WTC11 (cell line): ENCODE results near the gene ID3. TPM values are rescaled to one million over a fixed set of nuclear protein-coding genes. Genes with fewer than 3 reads are reported as not detected.

ENCODE experiments used
- ATAC-seq: fragments of 200-7000 bp; cut with Tn5 transposase; 2 replicates; pipeline ENCODE4 v1.10.0; 2021; ENCODE audit warnings: mild to moderate bottlenecking, moderate library complexity
- CTCF ChIA-PET: fragments of 300-600 bp; sonication (Branson Sonifier 250); formaldehyde crosslinking; loops from one replicate; lab custom pipeline; 2021; ENCODE audit warnings: antibody characterized with exemption; lab: Charles Lee
- POLR2A ChIA-PET: fragments of 350-600 bp; sonication (Branson Sonifier 250); formaldehyde crosslinking; loops from one replicate; lab custom pipeline; 2021; ENCODE audit warnings: antibody characterized with exemption; lab: Charles Lee
- DNase-seq: peaks from one replicate; pipeline ENCODE4 v3.0.0; 2021; ENCODE audit warnings: low spot score
- H3K27ac Mint-ChIP-seq: 2 replicates; pipeline ENCODE4 v1.8.0; 2021; ENCODE audit warnings: mixed read lengths
- H3K27me3 Mint-ChIP-seq: 2 replicates; pipeline ENCODE4 v1.8.0; 2021; ENCODE audit warnings: low read depth, mild to moderate bottlenecking, moderate library complexity, mixed read lengths
- H3K36me3 Mint-ChIP-seq: 2 replicates; pipeline ENCODE4 v1.8.0; 2021; ENCODE audit warnings: mixed read lengths
- H3K4me1 Mint-ChIP-seq: 2 replicates; pipeline ENCODE4 v1.8.0; 2022; ENCODE audit warnings: mixed read lengths
- H3K4me3 Mint-ChIP-seq: 2 replicates; pipeline ENCODE4 v1.8.0; 2021; ENCODE audit warnings: mild to moderate bottlenecking, moderate library complexity, mixed read lengths
- H3K9me3 Mint-ChIP-seq: 2 replicates; pipeline ENCODE4 v1.8.0; 2021; ENCODE audit warnings: mixed read lengths
- EMX1 ChIP-seq: fragments of 250-450 bp; sonication (Bioruptor Pico); IDR thresholded peaks from 2 replicates; pipeline ENCODE4 v1.8.0; 2021; ENCODE audit warnings: mild to moderate bottlenecking
- ESRRA ChIP-seq: sonication (generic); formaldehyde crosslinking; IDR thresholded peaks from 2 replicates; pipeline ENCODE4 v1.8.1; 2022; ENCODE audit warnings: mild to moderate bottlenecking, missing genetic modification reagents, borderline replicate concordance
- FOXK1 ChIP-seq: sonication (generic); formaldehyde crosslinking; IDR thresholded peaks from 2 replicates; pipeline ENCODE4 v1.8.0; 2022; ENCODE audit warnings: mild to moderate bottlenecking, moderate library complexity, missing genetic modification reagents
- JAZF1 ChIP-seq: fragments of 250-450 bp; sonication (Bioruptor Pico); IDR thresholded peaks from 2 replicates; pipeline ENCODE4 v1.9.0; 2021; ENCODE audit warnings: moderate library complexity, mild to moderate bottlenecking, inconsistent platforms
- KAT7 ChIP-seq: sonication (generic); formaldehyde crosslinking; IDR thresholded peaks from 2 replicates; pipeline ENCODE4 v1.8.1; 2023; ENCODE audit warnings: missing genetic modification reagents, mild to moderate bottlenecking, borderline replicate concordance
- NR1H2 ChIP-seq: sonication (generic); formaldehyde crosslinking; IDR thresholded peaks from 2 replicates; pipeline ENCODE4 v1.9.0; 2021; ENCODE audit warnings: mild to moderate bottlenecking, moderate library complexity, missing genetic modification reagents
- NR3C1 ChIP-seq: sonication (generic); formaldehyde crosslinking; conservative IDR thresholded peaks from 2 replicates; pipeline ENCODE4 v1.8.1; 2023; ENCODE audit warnings: low read depth, mild to moderate bottlenecking, missing genetic modification reagents
- RORB ChIP-seq: fragments of 250-450 bp; sonication (Bioruptor Pico); IDR thresholded peaks from 2 replicates; pipeline ENCODE4 v1.9.0; 2021; ENCODE audit warnings: mild to moderate bottlenecking
- SMAD3 ChIP-seq: sonication (generic); formaldehyde crosslinking; IDR thresholded peaks from 2 replicates; pipeline ENCODE4 v1.8.0; 2022; ENCODE audit warnings: missing genetic modification reagents, mild to moderate bottlenecking, borderline replicate concordance
- SOX15 ChIP-seq: fragments of 250-450 bp; sonication (Bioruptor Pico); IDR thresholded peaks from 2 replicates; pipeline ENCODE4 v1.9.0; 2021; ENCODE audit warnings: mild to moderate bottlenecking
- ZNF232 ChIP-seq: sonication (generic); formaldehyde crosslinking; IDR thresholded peaks from 2 replicates; pipeline ENCODE4 v1.8.0; 2022; ENCODE audit warnings: mild to moderate bottlenecking, missing genetic modification reagents
- ZNF263 ChIP-seq: sonication (generic); formaldehyde crosslinking; IDR thresholded peaks from 2 replicates; pipeline ENCODE4 v1.8.1; 2022; ENCODE audit warnings: low read depth, mild to moderate bottlenecking, moderate library complexity, missing genetic modification reagents
- ZNF671 ChIP-seq: fragments of 250-450 bp; sonication (Bioruptor Pico); IDR thresholded peaks from 2 replicates; pipeline ENCODE4 v1.8.0; 2021; ENCODE audit warnings: mild to moderate bottlenecking
- total RNA-seq: library from RNA; stranded (reverse); gene quantifications from 3 replicates; pipeline ENCODE4 v1.2.3, GENCODE V29; 2021
- TF ChIP-seq, protein P1 (sequence below): sonication (generic); formaldehyde crosslinking; IDR thresholded peaks from 2 replicates; pipeline ENCODE4 v1.8.0; 2022; ENCODE audit warnings: missing genetic modification reagents
- TF ChIP-seq, protein P2 (sequence below): fragments of 250-450 bp; sonication (Bioruptor Pico); IDR thresholded peaks from 2 replicates; pipeline ENCODE4 v1.9.0; 2021; ENCODE audit warnings: mild to moderate bottlenecking
- TF ChIP-seq, protein P3 (sequence below): sonication (generic); formaldehyde crosslinking; IDR thresholded peaks from 2 replicates; pipeline ENCODE4 v1.8.0; 2023; ENCODE audit warnings: mild to moderate bottlenecking, missing genetic modification reagents
- TF ChIP-seq, protein P4 (sequence below): sonication (generic); formaldehyde crosslinking; IDR thresholded peaks from 2 replicates; pipeline ENCODE4 v1.8.1; 2023; ENCODE audit warnings: mild to moderate bottlenecking, moderate library complexity, missing genetic modification reagents
- TF ChIP-seq, protein P5 (sequence below): sonication (generic); formaldehyde crosslinking; IDR thresholded peaks from 2 replicates; pipeline ENCODE4 v1.8.1; 2023; ENCODE audit warnings: mild to moderate bottlenecking, missing genetic modification reagents
- TF ChIP-seq, protein P6 (sequence below): sonication (generic); formaldehyde crosslinking; IDR thresholded peaks from 2 replicates; pipeline ENCODE4 v1.8.1; 2023; ENCODE audit warnings: mild to moderate bottlenecking, missing genetic modification reagents

ID3 gene
- total RNA-seq, 1 experiment from 2014 or later: 168 TPM

DNA sequence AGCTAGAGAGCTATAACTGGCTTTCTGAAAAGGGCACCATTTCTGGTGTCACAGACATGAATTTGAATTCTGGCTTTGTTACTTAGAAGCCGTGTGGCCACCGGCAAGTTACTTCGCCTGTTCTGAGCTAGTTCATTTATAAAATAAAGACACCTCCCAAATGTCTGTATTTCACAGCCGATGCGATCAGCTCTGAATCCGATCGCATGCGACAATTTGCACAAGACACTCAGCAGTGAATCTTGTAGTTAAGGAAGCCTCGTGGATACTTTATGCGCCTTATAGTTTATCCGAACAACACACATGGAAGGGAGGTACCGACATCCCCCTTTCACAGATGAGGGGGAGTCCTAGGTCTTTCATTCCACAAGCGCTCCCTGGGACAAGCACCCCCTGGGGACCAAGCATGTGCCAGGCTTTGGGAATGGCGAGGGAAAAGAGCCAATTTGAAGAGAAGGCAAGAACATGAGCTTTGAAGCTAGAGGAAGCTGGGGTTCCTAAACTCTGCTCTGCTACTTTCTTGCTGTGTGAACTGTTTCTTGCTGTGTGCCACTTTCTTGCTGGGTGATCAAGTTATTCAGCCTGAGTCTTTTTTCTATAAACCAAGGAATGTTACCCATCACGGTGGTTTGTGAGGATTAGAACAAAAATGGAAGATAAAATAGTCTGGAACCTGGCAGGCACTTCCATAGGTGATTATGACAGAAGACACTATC, 3.9 kb downstream of the ID3 start (continued):
- TF ChIP-seq, protein P1, sequence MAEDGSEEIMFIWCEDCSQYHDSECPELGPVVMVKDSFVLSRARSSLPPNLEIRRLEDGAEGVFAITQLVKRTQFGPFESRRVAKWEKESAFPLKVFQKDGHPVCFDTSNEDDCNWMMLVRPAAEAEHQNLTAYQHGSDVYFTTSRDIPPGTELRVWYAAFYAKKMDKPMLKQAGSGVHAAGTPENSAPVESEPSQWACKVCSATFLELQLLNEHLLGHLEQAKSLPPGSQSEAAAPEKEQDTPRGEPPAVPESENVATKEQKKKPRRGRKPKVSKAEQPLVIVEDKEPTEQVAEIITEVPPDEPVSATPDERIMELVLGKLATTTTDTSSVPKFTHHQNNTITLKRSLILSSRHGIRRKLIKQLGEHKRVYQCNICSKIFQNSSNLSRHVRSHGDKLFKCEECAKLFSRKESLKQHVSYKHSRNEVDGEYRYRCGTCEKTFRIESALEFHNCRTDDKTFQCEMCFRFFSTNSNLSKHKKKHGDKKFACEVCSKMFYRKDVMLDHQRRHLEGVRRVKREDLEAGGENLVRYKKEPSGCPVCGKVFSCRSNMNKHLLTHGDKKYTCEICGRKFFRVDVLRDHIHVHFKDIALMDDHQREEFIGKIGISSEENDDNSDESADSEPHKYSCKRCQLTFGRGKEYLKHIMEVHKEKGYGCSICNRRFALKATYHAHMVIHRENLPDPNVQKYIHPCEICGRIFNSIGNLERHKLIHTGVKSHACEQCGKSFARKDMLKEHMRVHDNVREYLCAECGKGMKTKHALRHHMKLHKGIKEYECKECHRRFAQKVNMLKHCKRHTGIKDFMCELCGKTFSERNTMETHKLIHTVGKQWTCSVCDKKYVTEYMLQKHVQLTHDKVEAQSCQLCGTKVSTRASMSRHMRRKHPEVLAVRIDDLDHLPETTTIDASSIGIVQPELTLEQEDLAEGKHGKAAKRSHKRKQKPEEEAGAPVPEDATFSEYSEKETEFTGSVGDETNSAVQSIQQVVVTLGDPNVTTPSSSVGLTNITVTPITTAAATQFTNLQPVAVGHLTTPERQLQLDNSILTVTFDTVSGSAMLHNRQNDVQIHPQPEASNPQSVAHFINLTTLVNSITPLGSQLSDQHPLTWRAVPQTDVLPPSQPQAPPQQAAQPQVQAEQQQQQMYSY (CRISPR knock-in tag): peak; percentile 17; the same call in 1 of the 2 replicates
- TF ChIP-seq, protein P2, sequence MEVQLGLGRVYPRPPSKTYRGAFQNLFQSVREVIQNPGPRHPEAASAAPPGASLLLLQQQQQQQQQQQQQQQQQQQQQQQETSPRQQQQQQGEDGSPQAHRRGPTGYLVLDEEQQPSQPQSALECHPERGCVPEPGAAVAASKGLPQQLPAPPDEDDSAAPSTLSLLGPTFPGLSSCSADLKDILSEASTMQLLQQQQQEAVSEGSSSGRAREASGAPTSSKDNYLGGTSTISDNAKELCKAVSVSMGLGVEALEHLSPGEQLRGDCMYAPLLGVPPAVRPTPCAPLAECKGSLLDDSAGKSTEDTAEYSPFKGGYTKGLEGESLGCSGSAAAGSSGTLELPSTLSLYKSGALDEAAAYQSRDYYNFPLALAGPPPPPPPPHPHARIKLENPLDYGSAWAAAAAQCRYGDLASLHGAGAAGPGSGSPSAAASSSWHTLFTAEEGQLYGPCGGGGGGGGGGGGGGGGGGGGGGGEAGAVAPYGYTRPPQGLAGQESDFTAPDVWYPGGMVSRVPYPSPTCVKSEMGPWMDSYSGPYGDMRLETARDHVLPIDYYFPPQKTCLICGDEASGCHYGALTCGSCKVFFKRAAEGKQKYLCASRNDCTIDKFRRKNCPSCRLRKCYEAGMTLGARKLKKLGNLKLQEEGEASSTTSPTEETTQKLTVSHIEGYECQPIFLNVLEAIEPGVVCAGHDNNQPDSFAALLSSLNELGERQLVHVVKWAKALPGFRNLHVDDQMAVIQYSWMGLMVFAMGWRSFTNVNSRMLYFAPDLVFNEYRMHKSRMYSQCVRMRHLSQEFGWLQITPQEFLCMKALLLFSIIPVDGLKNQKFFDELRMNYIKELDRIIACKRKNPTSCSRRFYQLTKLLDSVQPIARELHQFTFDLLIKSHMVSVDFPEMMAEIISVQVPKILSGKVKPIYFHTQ (CRISPR knock-in tag): peak; percentile 48; the same call in 1 of the 2 replicates
- TF ChIP-seq EMX1 (peak; percentile 52; the same call in 1 of the 2 replicates), ZNF671 (CRISPR knock-in tag) (peak; percentile 27; the same call in 1 of the 2 replicates)
- TF ChIP-seq, all 79 proteins: peak for 12

DNA sequence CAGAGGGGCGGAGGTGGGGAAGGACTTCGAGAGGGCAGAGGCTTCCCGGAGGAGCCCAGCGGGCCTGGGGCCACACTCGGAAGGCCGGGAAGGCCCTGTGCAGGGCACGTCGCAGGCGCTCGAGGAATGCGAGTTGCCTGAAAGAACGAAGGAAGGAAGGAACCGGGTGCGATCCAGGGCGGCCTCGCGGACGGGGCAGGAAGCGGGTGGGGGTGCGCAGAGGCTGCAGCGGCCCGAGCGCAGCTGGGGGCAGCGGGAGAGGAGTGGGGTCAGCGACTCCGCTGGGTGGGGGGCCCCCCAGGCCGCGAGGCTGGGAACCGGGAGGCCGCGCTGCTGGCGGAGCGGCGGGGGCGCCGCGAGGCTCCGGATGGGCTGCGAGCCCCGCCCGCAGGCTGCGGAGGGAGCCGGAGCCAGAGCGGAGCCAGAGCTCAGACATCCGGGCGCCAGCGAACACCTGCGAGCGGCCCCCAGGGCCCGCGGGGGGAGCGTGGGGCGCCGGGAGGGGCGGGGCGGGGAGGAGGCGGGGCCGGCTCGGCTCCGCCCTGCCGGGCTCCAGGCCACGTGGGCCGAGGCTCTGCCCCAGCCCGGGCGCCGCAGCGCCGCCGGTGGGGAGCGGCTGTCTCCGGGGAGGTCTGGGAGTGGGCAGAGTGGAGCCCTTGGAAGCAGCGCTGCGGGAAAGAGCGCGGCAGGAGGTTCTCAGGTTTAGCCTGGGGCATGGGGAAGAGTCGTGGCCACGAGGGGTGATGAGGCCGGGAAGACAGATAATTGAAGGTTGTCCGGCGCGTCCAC, 4.6 kb downstream of the ID3 start:
- Mint-ChIP-seq H3K36me3 (peaks cover 19% of the 10 kb centered on the region), H3K4me3 (peak overlapping the region; percentile 94), H3K27ac (peak overlapping the region; percentile 100), H3K9me3 (no peaks in the 10 kb centered on the region), H3K27me3 (no peaks in the 10 kb centered on the region; the same call in 1 of the 2 replicates), H3K4me1 (peaks cover 66% of the 10 kb centered on the region)
- ChIA-PET POLR2A (interaction anchor here (0.7 to 7.7 kb wide), 10 partner anchors 11 to 189 kb away, joined by 3 to 100 read pairs (median 8); partner anchors contain the start of gene ELOA), CTCF (interaction anchor here (0.6 to 13.3 kb wide), 22 partner anchors 9 to 238 kb away, joined by 3 to 341 read pairs (median 4); partner anchors contain the start of gene RPL11)
- peak; percentile 53 for ATAC-seq
- peak; percentile 90 for DNase-seq
- TF ChIP-seq SMAD3 (no peak), NR3C1 (CRISPR knock-in tag) (0 out of 2 replicates have a peak, but pooled peaks have one; percentile 66), KAT7 (CRISPR knock-in tag) (no peak), ZNF232 (0 out of 2 replicates have a peak, but pooled peaks have one; percentile 56), NR1H2 (CRISPR knock-in tag) (no peak), RORB (CRISPR knock-in tag) (no peak), JAZF1 (CRISPR knock-in tag) (no peak), ZNF263 (CRISPR knock-in tag) (no peak), FOXK1 (CRISPR knock-in tag) (no peak), SOX15 (no peak), ESRRA (CRISPR knock-in tag) (peak; percentile 58; the same call in 1 of the 2 replicates)
- TF ChIP-seq, protein P3, sequence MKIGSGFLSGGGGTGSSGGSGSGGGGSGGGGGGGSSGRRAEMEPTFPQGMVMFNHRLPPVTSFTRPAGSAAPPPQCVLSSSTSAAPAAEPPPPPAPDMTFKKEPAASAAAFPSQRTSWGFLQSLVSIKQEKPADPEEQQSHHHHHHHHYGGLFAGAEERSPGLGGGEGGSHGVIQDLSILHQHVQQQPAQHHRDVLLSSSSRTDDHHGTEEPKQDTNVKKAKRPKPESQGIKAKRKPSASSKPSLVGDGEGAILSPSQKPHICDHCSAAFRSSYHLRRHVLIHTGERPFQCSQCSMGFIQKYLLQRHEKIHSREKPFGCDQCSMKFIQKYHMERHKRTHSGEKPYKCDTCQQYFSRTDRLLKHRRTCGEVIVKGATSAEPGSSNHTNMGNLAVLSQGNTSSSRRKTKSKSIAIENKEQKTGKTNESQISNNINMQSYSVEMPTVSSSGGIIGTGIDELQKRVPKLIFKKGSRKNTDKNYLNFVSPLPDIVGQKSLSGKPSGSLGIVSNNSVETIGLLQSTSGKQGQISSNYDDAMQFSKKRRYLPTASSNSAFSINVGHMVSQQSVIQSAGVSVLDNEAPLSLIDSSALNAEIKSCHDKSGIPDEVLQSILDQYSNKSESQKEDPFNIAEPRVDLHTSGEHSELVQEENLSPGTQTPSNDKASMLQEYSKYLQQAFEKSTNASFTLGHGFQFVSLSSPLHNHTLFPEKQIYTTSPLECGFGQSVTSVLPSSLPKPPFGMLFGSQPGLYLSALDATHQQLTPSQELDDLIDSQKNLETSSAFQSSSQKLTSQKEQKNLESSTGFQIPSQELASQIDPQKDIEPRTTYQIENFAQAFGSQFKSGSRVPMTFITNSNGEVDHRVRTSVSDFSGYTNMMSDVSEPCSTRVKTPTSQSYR (CRISPR knock-in tag): no peak
- TF ChIP-seq, protein P4, sequence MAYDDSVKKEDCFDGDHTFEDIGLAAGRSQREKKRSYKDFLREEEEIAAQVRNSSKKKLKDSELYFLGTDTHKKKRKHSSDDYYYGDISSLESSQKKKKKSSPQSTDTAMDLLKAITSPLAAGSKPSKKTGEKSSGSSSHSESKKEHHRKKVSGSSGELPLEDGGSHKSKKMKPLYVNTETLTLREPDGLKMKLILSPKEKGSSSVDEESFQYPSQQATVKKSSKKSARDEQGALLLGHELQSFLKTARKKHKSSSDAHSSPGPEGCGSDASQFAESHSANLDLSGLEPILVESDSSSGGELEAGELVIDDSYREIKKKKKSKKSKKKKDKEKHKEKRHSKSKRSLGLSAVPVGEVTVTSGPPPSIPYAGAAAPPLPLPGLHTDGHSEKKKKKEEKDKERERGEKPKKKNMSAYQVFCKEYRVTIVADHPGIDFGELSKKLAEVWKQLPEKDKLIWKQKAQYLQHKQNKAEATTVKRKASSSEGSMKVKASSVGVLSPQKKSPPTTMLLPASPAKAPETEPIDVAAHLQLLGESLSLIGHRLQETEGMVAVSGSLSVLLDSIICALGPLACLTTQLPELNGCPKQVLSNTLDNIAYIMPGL (CRISPR knock-in tag): no peak
- TF ChIP-seq, protein P5, sequence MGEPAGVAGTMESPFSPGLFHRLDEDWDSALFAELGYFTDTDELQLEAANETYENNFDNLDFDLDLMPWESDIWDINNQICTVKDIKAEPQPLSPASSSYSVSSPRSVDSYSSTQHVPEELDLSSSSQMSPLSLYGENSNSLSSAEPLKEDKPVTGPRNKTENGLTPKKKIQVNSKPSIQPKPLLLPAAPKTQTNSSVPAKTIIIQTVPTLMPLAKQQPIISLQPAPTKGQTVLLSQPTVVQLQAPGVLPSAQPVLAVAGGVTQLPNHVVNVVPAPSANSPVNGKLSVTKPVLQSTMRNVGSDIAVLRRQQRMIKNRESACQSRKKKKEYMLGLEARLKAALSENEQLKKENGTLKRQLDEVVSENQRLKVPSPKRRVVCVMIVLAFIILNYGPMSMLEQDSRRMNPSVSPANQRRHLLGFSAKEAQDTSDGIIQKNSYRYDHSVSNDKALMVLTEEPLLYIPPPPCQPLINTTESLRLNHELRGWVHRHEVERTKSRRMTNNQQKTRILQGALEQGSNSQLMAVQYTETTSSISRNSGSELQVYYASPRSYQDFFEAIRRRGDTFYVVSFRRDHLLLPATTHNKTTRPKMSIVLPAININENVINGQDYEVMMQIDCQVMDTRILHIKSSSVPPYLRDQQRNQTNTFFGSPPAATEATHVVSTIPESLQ (CRISPR knock-in tag): no peak
- TF ChIP-seq, protein P6, sequence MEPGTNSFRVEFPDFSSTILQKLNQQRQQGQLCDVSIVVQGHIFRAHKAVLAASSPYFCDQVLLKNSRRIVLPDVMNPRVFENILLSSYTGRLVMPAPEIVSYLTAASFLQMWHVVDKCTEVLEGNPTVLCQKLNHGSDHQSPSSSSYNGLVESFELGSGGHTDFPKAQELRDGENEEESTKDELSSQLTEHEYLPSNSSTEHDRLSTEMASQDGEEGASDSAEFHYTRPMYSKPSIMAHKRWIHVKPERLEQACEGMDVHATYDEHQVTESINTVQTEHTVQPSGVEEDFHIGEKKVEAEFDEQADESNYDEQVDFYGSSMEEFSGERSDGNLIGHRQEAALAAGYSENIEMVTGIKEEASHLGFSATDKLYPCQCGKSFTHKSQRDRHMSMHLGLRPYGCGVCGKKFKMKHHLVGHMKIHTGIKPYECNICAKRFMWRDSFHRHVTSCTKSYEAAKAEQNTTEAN (CRISPR knock-in tag): no peak
